NCI-H2107 treated with DMSO at 0.1 percent for 48 hours (cell line): ENCODE data around the gene CABLES1.

Source experiments
- DNase-seq: peaks from one replicate; lab custom pipeline; 2025; ENCODE audit not compliant: unreplicated experiment; lab: John Stamatoyannopoulos, UW

The CABLES1 gene

DNA sequence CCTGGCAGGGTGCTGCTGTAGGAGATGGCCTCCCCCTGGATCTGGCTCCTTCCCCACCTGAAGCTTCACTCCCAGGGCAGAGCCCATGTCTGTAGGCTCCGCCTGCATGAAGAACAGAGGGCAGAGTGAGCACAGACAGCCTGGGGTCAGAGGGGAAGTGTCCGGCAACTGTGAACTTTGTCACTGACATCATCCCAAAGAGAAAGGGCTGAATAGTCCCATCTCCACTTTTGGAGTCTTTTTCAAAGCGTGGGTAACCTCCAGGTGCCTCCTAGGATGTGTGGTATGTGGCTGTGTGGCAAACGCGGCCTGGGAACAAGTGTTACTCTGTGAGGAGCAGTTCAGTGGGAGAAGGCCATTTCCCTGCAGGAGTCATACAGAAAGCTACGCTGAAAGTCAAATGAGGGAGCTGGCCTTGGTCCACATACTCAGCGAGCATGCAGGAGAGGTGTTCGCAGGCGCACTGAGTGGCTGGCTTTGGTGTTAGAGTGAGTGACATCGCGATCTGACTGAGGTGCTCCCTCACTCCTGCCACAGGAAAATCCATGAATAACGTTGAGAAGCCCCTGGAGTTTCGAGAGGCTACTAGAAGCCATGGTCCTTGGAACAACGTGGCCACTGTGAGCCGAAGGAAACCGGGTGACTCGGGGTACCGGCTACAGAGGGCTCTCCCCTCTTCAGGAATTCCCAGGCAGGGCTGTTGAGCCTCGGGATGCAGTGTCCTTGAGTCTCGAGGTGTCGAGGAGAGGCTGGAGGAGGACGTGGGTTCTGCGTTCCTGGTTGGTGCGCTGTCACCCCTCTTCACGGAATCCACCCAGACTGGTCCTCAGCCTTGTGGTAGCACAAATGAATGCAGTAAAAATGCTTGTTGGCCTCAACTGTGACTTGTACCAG is 54.7 kb downstream of the CABLES1 start:
- DNase-seq: peak; percentile 10

DNA sequence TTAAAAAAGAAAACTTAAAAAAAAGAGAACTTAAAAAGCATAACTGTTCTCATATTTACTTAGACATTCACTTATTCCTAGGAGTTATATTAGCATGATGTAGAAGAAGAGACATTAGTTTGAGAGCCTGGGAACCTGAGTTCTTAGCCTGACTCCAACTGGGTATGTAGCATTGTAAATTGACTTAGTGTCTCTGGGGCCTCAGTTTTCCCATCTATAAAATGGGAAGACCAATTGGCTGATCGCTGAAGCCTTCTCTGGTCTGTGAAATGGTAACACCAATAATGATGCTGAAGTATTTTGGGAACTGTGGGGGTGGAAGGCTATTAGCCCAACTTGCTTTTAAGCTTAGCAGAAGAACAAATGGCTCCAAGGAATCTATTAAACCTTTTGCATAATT is 55.9 kb downstream of the CABLES1 start:
- DNase-seq: no peak

DNA sequence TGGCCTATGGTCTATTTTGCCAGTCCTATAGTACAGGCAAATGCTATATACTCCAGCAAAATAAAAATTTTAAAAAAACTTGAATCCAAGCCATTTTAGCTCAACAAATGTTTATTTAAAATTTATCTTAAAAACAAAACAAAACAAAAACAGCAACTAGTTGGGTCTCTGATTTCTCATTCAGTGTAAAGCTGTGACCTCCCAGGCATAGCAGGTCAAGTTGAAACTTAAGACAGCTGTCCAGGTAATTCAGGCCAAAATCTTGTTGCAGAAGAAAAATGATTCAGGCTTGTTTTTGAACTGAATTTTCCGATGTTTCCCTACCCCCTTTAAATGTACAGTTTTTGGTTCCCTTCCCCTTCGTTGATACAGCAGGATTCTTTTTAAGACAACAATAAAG is 58.5 kb downstream of the CABLES1 start:
- no peak for DNase-seq

DNA sequence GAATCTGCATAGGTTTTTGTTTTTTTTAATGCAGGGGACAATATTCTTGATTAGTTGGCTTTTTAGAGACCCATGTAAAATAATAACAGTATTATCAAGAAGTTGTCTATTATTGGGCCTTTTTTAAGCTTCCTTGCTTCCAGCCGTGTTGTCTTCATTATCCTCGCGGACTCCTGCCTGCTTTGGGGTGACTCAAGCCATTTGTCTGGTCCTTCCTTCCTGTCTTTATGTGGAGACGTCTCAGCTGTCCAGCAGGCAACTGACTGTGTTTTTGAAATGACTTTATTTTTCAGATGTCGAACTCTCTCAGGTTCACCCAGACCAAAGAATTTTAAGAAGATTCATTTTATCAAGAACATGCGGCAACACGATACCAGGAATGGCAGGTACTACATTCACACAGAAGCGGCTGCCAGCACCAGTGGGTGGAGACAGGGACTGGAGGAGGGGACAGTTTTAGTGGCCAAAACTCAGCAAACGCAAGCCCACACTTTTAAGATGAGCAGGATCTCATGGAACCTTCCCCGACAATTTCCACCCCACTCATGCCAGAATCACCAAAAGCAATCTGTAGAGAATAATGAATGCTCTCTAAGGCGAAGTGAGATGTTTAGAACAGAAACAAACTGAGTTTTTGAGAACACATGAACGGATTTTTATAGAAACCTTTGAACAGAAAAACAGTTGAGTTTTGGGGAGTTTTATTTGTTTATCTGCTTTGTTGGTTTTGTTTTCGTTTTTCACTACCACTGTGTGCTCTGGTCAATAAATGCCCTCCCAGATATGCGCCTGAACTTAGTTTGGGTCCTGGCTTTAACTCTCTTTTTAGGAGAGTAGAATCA is 59.1 kb downstream of the CABLES1 start:
- no peak for DNase-seq

- DNase-seq: no peak
Measured at GRCh38 chr18:23194997-23195957, 60.0 kb downstream of the CABLES1 start.

DNA sequence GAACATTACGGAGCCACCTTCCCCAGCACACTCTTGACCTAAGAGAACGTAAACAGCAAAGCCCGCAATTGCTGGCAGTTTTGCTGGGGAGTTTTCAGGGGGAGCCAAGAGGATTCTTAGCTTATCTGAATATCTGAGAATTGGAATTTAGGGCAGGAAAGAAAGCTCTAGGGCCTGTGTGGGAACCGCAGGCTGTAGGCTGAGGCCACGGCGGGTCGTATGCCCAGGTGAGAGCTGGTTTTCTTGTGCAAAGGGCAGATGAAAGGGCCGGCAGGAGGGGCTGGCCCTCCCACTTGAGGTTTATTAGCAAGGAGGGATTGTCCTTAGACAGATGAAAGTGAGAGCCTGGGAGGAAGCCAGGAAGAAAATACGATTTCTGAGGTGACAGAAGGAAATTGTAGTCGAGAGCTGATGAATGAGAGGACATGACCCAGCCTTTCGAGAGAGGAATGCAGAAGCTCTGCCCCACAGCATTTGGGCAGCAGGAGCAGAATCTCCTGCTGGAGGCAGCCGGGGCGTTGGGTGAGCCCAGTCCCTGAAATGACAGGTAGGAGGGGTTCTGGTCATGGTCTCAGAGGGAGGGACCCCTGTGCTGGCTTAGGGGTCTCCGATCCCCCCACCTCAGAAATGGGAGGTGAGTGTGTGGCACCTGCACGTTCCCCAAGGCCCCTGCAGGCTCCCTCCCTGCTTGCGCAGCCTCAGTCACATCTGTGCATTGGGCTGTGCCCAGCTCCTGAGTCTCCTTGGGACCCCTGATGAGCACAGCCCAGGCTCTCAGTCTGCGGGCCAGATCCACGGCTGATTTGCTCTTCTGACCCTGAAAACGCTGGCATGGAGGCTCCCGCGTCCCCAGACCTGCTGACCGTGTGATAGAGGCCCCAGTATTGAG is 61.1 kb downstream of the CABLES1 start:
- DNase-seq: no peak

GRCh38 chr18:23198217-23198845 is 63.0 kb downstream of the CABLES1 start:
- DNase-seq: no peak

- DNase-seq: no peak
Measured at GRCh38 chr18:23200756-23201155, 65.5 kb downstream of the CABLES1 start.

GRCh38 chr18:23201741-23202140 is 66.5 kb downstream of the CABLES1 start:
- DNase-seq: no peak

GRCh38 chr18:23203891-23204432 is 68.7 kb downstream of the CABLES1 start:
- DNase-seq: no peak

- no peak for DNase-seq
Measured at GRCh38 chr18:23204589-23205235, 69.4 kb downstream of the CABLES1 start.

DNA sequence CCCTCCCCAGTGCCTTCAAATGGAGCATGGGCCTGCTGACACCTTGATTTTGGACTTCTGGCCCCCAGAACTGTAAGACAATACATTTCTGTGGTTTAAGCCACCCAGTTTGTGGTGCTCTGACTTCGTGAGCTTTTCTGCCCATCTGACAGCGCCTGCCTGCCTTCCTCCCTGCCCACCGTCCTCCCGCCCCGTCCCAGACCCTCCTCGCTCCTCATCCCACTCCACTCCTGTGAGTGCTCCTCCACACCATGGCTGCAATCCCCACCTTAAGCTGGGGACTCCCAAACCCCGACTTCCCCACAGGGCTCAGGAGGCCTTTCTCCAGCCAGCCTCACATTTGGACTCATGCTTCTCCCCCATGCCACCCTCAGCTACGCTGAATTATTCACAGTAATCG is 70.7 kb downstream of the CABLES1 start:
- no peak for DNase-seq

- no peak for DNase-seq
Measured at GRCh38 chr18:23207191-23207955, 72.1 kb downstream of the CABLES1 start.

- DNase-seq: no peak
Measured at GRCh38 chr18:23207994-23208393, 72.7 kb downstream of the CABLES1 start.

GRCh38 chr18:23208600-23208999 is 73.3 kb downstream of the CABLES1 start:
- DNase-seq: no peak

DNA sequence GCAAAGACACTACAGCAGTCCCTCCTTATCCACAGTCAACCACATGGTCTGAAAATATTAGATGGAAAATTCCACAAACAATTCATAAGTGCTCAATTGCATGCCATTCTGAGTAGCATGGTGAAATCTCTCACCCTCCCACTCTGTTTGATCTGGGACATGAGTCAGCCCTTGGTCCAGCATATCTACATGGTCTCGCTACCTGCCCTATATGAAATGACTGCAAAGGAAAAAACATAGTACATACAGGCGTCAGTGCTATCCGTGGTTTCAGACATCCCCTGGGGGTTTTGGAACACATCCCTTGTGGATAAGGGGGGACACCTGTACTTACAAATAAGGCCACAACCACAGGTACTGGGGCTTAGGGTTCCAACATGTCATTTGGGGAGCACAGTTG is 73.7 kb downstream of the CABLES1 start:
- no peak for DNase-seq

DNA sequence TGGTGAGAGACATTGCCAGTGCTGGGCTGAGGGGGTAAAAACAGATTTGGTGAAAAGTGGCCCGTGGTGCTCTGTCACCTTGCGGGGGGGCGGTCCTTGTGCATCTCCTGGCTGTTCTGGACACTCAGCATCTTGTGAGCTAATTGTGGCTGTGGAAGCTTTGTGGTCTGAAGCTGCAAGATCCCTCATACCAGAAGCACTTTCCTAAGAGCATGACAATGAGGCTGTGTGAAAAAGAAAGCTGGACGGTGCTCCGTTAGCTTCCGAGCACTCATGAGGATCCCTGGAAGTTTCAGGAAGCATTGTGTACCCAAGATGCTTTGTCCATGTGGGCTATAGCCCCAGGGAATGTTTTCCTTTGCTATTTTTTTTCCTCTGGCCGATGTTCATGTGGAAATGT is 74.5 kb downstream of the CABLES1 start:
- DNase-seq: no peak

GRCh38 chr18:23210526-23210925 is 75.2 kb downstream of the CABLES1 start:
- no peak for DNase-seq
